ENCODE measurements around the gene PMS2.
"Not testable (repeated sequence)": the region's sequence is repeated elsewhere in the genome, so short reads cannot be mapped to it uniquely, and the experiment has no call there.

PMS2 gene, protein sequence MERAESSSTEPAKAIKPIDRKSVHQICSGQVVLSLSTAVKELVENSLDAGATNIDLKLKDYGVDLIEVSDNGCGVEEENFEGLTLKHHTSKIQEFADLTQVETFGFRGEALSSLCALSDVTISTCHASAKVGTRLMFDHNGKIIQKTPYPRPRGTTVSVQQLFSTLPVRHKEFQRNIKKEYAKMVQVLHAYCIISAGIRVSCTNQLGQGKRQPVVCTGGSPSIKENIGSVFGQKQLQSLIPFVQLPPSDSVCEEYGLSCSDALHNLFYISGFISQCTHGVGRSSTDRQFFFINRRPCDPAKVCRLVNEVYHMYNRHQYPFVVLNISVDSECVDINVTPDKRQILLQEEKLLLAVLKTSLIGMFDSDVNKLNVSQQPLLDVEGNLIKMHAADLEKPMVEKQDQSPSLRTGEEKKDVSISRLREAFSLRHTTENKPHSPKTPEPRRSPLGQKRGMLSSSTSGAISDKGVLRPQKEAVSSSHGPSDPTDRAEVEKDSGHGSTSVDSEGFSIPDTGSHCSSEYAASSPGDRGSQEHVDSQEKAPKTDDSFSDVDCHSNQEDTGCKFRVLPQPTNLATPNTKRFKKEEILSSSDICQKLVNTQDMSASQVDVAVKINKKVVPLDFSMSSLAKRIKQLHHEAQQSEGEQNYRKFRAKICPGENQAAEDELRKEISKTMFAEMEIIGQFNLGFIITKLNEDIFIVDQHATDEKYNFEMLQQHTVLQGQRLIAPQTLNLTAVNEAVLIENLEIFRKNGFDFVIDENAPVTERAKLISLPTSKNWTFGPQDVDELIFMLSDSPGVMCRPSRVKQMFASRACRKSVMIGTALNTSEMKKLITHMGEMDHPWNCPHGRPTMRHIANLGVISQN

DNA sequence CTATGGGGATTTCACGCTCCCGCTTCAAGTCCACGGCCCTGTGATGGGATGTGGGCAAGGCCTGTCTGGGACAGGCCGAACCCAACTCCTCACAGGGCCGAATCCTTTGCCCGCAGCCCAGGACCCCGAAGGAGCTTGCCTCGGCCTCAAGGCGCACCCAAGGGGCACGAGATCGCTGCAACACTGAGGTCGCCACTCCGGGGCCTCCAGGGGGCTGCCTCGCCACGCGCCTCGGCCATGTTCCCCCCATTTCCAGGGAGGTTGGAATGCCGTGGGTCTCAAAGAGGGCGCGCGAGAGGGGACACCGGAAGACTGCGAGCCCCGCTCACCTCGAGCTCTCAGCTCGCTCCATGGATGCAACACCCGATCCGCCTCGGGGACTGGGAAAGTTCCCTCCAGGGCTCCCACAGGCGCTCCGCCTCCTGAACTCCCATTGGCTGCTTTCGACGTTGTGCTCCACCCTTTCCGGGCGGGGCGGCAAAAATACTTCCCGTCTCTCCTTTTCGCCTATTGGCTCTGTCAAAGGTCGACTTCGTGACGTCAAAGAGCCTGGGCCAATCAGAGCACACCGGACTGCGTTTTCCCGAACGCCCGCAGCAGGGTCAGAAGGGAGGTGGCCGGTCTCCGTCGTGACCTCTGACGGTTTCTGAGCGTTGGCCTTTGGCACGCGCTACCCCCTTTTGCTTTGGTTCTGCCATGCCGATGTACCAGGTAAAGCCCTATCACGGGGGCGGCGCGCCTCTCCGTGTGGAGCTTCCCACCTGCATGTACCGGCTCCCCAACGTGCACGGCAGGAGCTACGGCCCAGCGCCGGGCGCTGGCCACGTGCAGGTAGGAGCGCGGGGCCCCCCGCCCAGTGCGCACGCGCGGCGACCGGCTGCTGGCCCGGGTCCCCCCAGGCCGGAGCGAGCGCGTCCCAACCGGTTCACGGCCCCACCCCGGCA lies at the start of gene PMS2, which contains the start of gene AIMP2:
Gene PMS2 (minus strand): TSS at position 382 of the 944 bp plus-strand sequence. CDS start 30 bp downstream, at position 352.
Gene AIMP2 (plus strand): TSS at position 605 of the 944 bp plus-strand sequence. CDS start 92 bp downstream, at position 697.
- H3K9me3 ChIP-seq (ENCODE audit: insufficient read depth, low read length): no peaks in the 10 kb centered on the region
- peak within 1 kb of the TSS; percentile 98 for H3K4me3 ChIP-seq (ENCODE audit: low read length)
- H3K4me2 ChIP-seq (ENCODE audit: low read length): peak within 1 kb of the TSS; percentile 69
- peaks cover 8% of the 10 kb centered on the region for H3K4me1 ChIP-seq (ENCODE audit: low read length)
- no peak within 1 kb of the TSS; the same call in 1 of the 2 replicates for H2AFZ ChIP-seq (ENCODE audit: low read depth, low read length)
- no peaks in the 10 kb centered on the region for H3K36me3 ChIP-seq (replicated peaks; ENCODE audit: low read depth, low read length)
- no peaks in the 10 kb centered on the region for H3K27me3 ChIP-seq (ENCODE audit: low read depth, low read length)
- no peak for TF ChIP-seq EZH2phosphoT487 (IDR thresholded peaks at IDR 0.05; ENCODE audit: low read depth)
- TF ChIP-seq, protein P1, sequence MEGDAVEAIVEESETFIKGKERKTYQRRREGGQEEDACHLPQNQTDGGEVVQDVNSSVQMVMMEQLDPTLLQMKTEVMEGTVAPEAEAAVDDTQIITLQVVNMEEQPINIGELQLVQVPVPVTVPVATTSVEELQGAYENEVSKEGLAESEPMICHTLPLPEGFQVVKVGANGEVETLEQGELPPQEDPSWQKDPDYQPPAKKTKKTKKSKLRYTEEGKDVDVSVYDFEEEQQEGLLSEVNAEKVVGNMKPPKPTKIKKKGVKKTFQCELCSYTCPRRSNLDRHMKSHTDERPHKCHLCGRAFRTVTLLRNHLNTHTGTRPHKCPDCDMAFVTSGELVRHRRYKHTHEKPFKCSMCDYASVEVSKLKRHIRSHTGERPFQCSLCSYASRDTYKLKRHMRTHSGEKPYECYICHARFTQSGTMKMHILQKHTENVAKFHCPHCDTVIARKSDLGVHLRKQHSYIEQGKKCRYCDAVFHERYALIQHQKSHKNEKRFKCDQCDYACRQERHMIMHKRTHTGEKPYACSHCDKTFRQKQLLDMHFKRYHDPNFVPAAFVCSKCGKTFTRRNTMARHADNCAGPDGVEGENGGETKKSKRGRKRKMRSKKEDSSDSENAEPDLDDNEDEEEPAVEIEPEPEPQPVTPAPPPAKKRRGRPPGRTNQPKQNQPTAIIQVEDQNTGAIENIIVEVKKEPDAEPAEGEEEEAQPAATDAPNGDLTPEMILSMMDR (IDR thresholded peaks at IDR 0.05; ENCODE audit: low read depth, low read length): no peak
- H3K79me2 ChIP-seq (ENCODE audit: low read length): peaks cover 65% of the 10 kb centered on the region
- peak within 1 kb of the TSS; percentile 92 for H3K9ac ChIP-seq (ENCODE audit: low read length)
- H3K27ac ChIP-seq (ENCODE audit: low read length): peak within 1 kb of the TSS; percentile 65
- no peaks in the 10 kb centered on the region for H4K20me1 ChIP-seq (ENCODE audit: insufficient read depth, low read length)

DNA sequence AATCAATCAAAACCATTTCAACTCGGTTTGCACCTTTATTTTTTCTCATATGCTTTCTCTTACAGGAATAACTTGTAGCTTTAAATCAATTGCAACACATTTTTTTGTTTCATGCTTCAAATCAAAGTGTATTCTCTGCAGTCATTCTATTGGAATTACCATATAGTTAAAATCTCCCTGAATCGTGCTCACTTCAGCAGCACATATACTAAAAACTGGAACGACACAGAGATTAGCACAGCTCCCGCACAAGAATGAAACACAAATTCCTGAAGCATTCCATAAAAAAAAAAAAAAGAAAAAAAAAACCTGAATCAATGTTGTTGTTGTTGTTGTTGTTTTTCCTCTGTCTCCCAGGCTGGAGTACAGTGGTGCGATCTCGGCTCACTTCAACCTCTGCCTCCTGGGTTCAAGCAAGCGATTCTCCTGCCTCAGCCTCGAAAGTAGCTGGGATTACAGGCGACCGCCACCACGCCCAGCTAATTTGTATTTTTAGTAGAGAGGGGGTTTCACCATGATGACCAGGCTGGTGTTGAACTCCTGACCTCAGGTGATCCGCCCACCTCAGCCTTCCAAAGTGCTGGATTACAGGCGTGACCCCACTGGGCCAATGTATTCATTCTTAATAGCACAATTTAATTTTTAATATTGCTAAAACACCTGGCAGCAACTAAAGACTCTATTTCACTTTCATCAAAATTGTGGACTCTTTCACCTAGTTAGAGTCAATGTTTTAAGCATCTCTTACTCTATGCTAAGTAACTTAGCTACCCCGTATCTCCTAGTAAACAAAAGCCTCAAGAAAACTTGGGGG lies 48.7 kb upstream of the PMS2 start:
- H3K27ac ChIP-seq (ENCODE audit: low read length): no peak overlapping the region
- peaks cover 17% of the 10 kb centered on the region for H3K4me1 ChIP-seq (ENCODE audit: low read length)
- H3K4me3 ChIP-seq (ENCODE audit: low read length): peak overlapping the region; percentile 86
- peak overlapping the region; percentile 64 for H3K4me2 ChIP-seq (ENCODE audit: low read length)
- H4K20me1 ChIP-seq (ENCODE audit: insufficient read depth, low read length): peaks cover 10% of the 10 kb centered on the region; the same call in 1 of the 2 replicates
- TF ChIP-seq EZH2phosphoT487 (IDR thresholded peaks at IDR 0.05; ENCODE audit: low read depth): no peak
- TF ChIP-seq, protein P1 (IDR thresholded peaks at IDR 0.05; ENCODE audit: low read depth, low read length): no peak
- H3K9me3 ChIP-seq (ENCODE audit: insufficient read depth, low read length): no peaks in the 10 kb centered on the region
- peaks cover 38% of the 10 kb centered on the region for H3K79me2 ChIP-seq (ENCODE audit: low read length)
- H3K36me3 ChIP-seq (replicated peaks; ENCODE audit: low read depth, low read length): no peaks in the 10 kb centered on the region
- H3K9ac ChIP-seq (ENCODE audit: low read length): peak overlapping the region; percentile 76
- H3K27me3 ChIP-seq (ENCODE audit: low read depth, low read length): no peaks in the 10 kb centered on the region
- no peak overlapping the region for H2AFZ ChIP-seq (ENCODE audit: low read depth, low read length)

DNA sequence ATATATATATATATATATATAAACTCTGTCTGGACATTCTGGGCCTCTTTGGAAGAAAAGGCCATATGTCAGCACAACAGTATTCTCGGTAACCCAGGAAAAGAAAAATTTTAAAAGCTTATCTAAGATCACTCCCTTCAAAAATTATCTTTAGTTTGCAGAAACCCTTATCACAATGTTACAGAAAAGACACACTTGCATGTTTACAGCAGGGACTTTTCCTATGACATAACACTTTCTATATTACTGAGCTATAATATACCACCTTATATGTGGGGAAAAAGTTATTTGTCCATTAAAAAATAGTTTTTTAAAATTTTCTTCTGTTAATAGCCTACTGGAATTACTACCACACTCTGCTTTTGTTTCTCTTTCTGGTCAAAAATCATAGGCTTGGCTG lies 47.8 kb upstream of the PMS2 start:
- Histone ChIP-seq H2AFZ (ENCODE audit: low read depth, low read length) (no peak overlapping the region), H3K9ac (ENCODE audit: low read length) (no peak overlapping the region), H3K79me2 (ENCODE audit: low read length) (peaks cover 38% of the 10 kb centered on the region), H3K27me3 (ENCODE audit: low read depth, low read length) (no peaks in the 10 kb centered on the region), H3K4me2 (ENCODE audit: low read length) (0 out of 2 replicates have a peak overlapping the region, but pooled peaks have one; percentile 1), H3K36me3 (replicated peaks; ENCODE audit: low read depth, low read length) (no peaks in the 10 kb centered on the region), H3K4me1 (ENCODE audit: low read length) (peaks cover 17% of the 10 kb centered on the region), H3K27ac (ENCODE audit: low read length) (no peak overlapping the region), H4K20me1 (ENCODE audit: insufficient read depth, low read length) (peaks cover 10% of the 10 kb centered on the region; the same call in 1 of the 2 replicates), H3K9me3 (ENCODE audit: insufficient read depth, low read length) (no peaks in the 10 kb centered on the region), H3K4me3 (ENCODE audit: low read length) (no peak overlapping the region)
- no peak for TF ChIP-seq EZH2phosphoT487 (IDR thresholded peaks at IDR 0.05; ENCODE audit: low read depth)
- TF ChIP-seq, protein P1 (IDR thresholded peaks at IDR 0.05; ENCODE audit: low read depth, low read length): no peak

DNA sequence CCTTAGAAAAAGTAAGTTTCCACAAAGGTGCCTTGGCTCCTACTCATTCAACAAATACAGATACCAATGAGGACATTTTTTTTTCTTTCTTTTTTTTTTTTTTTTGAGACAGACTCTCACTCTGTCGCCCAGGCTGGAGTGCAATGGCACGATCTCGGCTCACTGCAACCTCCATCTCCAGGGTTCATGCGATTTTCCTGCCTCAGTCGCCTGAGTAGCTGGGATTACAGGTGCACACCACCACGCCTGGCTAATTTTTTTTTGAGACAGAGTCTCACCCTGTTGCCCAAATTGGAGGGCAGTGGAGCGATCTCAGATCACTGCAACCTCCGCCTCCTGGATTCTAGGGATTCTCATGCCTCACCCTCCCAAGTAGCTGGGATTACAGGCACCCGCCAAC lies 42.3 kb upstream of the PMS2 start:
- H3K27ac ChIP-seq (ENCODE audit: low read length); H3K9ac ChIP-seq (ENCODE audit: low read length); H2AFZ ChIP-seq (ENCODE audit: low read depth, low read length); H3K4me2 ChIP-seq (ENCODE audit: low read length); H3K9me3 ChIP-seq (ENCODE audit: insufficient read depth, low read length); H3K4me1 ChIP-seq (ENCODE audit: low read length); H3K27me3 ChIP-seq (ENCODE audit: low read depth, low read length); H3K4me3 ChIP-seq (ENCODE audit: low read length); H4K20me1 ChIP-seq (ENCODE audit: insufficient read depth, low read length): not testable (repeated sequence)
- peaks cover 13% of the 10 kb centered on the region for H3K79me2 ChIP-seq (ENCODE audit: low read length)
- H3K36me3 ChIP-seq (replicated peaks; ENCODE audit: low read depth, low read length): peaks cover 10% of the 10 kb centered on the region

Data from OCI-LY3 (cell line).